NCI-H146 (cell line): ENCODE measurements around the gene FAM131A.

Source experiments
- DNase-seq: peaks from one replicate; lab custom pipeline; 2025; lab: John Stamatoyannopoulos, UW

Gene FAM131A

GRCh38 chr3:184341925-184342324, 4.5 kb downstream of the FAM131A start:
- no peak for DNase-seq

- DNase-seq, result no peak
Observed at GRCh38 chr3:184343200-184343876, 5.9 kb downstream of the FAM131A start.

GRCh38 chr3:184344579-184345316, 7.3 kb downstream of the FAM131A start:
- DNase-seq, result no peak

- peak; percentile 77 for DNase-seq
Observed at GRCh38 chr3:184345317-184346144, 8.1 kb downstream of the FAM131A start.

- DNase-seq, result no peak
Observed at GRCh38 chr3:184346480-184347190, 9.2 kb downstream of the FAM131A start.

GRCh38 chr3:184347321-184348056, 10.1 kb downstream of the FAM131A start:
- no peak for DNase-seq

- no peak for DNase-seq
Observed at GRCh38 chr3:184348057-184348382, 10.6 kb downstream of the FAM131A start.

- DNase-seq, result no peak
Observed at GRCh38 chr3:184349563-184350470, 12.4 kb downstream of the FAM131A start.

GRCh38 chr3:184350618-184351017, 13.2 kb downstream of the FAM131A start:
- no peak for DNase-seq

- no peak for DNase-seq
Observed at GRCh38 chr3:184351511-184352148, 14.2 kb downstream of the FAM131A start.

GRCh38 chr3:184352149-184352785, 14.9 kb downstream of the FAM131A start:
- DNase-seq, result no peak

- DNase-seq, result no peak
Observed at GRCh38 chr3:184352897-184353545, 15.6 kb downstream of the FAM131A start.

GRCh38 chr3:184353546-184353941, 16.1 kb downstream of the FAM131A start:
- DNase-seq, result no peak

GRCh38 chr3:184354121-184354728, 16.8 kb downstream of the FAM131A start:
- DNase-seq, result peak; percentile 35

- no peak for DNase-seq
Observed at GRCh38 chr3:184354754-184355153, 17.4 kb downstream of the FAM131A start.

- no peak for DNase-seq
Observed at GRCh38 chr3:184355261-184356040, 18.1 kb downstream of the FAM131A start.

GRCh38 chr3:184357248-184358123, 20.1 kb downstream of the FAM131A start:
- no peak for DNase-seq
